ENCODE data around the gene SNAP29. TPM values are rescaled to one million over a fixed set of nuclear protein-coding genes. Genes with fewer than 3 reads are reported as not detected.

The SNAP29 gene
- total and polyA plus RNA-seq, 2 experiments from 2014 or later: 8.2 to 22.9 TPM

- TF ChIP-seq, protein P1, sequence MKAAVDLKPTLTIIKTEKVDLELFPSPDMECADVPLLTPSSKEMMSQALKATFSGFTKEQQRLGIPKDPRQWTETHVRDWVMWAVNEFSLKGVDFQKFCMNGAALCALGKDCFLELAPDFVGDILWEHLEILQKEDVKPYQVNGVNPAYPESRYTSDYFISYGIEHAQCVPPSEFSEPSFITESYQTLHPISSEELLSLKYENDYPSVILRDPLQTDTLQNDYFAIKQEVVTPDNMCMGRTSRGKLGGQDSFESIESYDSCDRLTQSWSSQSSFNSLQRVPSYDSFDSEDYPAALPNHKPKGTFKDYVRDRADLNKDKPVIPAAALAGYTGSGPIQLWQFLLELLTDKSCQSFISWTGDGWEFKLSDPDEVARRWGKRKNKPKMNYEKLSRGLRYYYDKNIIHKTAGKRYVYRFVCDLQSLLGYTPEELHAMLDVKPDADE (IDR thresholded peaks at IDR 0.05): no peak
- no peak for TF ChIP-seq ZNF114 (CRISPR knock-in tag; IDR thresholded peaks at IDR 0.05)
- no peak for TF ChIP-seq JUNB (IDR thresholded peaks at IDR 0.05; ENCODE audit: unreplicated experiment)
- TF ChIP-seq NANOG (IDR thresholded peaks at IDR 0.05; ENCODE audit: borderline replicate concordance): no peak
- no peak for TF ChIP-seq EZH2 (IDR thresholded peaks at IDR 0.05; ENCODE audit: low read depth, unreplicated experiment)
Observed at GRCh38 chr22:20922141-20922751, 63.4 kb downstream of the SNAP29 start (continued).

DNA sequence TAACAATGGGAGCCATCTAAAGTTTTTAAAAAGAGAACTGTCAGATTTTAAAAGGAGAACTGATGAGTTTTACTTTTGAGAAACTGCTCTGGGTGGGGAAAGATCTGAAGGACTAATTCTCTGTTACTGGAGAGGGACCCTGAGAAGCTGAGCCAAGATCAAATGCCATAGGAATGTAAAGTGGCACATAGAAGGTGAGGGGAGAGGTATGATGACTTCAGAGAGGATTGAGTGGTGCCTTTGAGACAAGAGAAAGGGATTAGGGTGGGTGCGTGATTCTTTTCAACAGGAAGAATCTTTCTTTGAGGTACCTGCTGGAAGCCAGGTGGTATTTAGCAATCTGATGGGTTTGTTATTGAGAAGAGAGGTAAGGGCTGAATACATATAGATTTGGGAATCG is 67.4 kb downstream of the SNAP29 start:
- DNase-seq (ENCODE audit: low spot score) (peak; percentile 24), ATAC-seq (peak; percentile 52)
- H3K36me3 ChIP-seq (ENCODE audit: insufficient read depth): no peaks in the 10 kb centered on the region
- peak overlapping the region; percentile 2; the same call in 1 of the 2 replicates for H3K4me3 ChIP-seq
- H3K27ac ChIP-seq (ENCODE audit: low read depth): peak overlapping the region; percentile 29
- peaks cover 42% of the 10 kb centered on the region for H3K4me1 ChIP-seq (ENCODE audit: insufficient read depth)
- Mint-ChIP-seq H3K4me1 (peaks cover 33% of the 10 kb centered on the region), H3K4me3 (0 out of 3 replicates have a peak overlapping the region, but pooled peaks have one; percentile 0), H3K9me3 (no peaks in the 10 kb centered on the region), H3K27ac (peak overlapping the region; percentile 44), H3K36me3 (ENCODE audit: low read depth) (peaks cover 20% of the 10 kb centered on the region), H3K27me3 (ENCODE audit: insufficient read depth, low read depth, poor library complexity) (peaks cover 4% of the 10 kb centered on the region)
- H3F3A ChIP-seq (replicated peaks; ENCODE audit: low read depth): no peaks in the 10 kb centered on the region; the same call in 1 of the 2 replicates
- H4K20me1 ChIP-seq (replicated peaks; ENCODE audit: insufficient read depth): peaks cover 99% of the 10 kb centered on the region
- peak overlapping the region; percentile 66 for H3K4me2 ChIP-seq
- H2AFZ ChIP-seq: no peak overlapping the region
- H3K79me2 ChIP-seq (replicated peaks; ENCODE audit: insufficient read depth): peaks cover 100% of the 10 kb centered on the region
- no peaks in the 10 kb centered on the region for H3K27me3 ChIP-seq (ENCODE audit: insufficient read depth)
- no peaks in the 10 kb centered on the region for H3K9me2 ChIP-seq (ENCODE audit: insufficient read depth)
- TF ChIP-seq POLR2AphosphoS5 (IDR thresholded peaks at IDR 0.05; ENCODE audit: low read depth) (no peak), EZH2phosphoT487 (IDR thresholded peaks at IDR 0.05; ENCODE audit: unreplicated experiment) (no peak), REST (IDR thresholded peaks at IDR 0.05; ENCODE audit: unreplicated experiment) (no peak), EZH2 (IDR thresholded peaks at IDR 0.05; ENCODE audit: low read depth, unreplicated experiment) (no peak), CREB1 (CRISPR knock-in tag; IDR thresholded peaks at IDR 0.05; ENCODE audit: low read depth) (no peak), ZNF462 (CRISPR knock-in tag; IDR thresholded peaks at IDR 0.05) (no peak), ZNF331 (CRISPR knock-in tag; IDR thresholded peaks at IDR 0.05; ENCODE audit: low read depth) (no peak), STAT1 (IDR thresholded peaks at IDR 0.05; ENCODE audit: unreplicated experiment) (no peak)
- TF ChIP-seq, protein P2, sequence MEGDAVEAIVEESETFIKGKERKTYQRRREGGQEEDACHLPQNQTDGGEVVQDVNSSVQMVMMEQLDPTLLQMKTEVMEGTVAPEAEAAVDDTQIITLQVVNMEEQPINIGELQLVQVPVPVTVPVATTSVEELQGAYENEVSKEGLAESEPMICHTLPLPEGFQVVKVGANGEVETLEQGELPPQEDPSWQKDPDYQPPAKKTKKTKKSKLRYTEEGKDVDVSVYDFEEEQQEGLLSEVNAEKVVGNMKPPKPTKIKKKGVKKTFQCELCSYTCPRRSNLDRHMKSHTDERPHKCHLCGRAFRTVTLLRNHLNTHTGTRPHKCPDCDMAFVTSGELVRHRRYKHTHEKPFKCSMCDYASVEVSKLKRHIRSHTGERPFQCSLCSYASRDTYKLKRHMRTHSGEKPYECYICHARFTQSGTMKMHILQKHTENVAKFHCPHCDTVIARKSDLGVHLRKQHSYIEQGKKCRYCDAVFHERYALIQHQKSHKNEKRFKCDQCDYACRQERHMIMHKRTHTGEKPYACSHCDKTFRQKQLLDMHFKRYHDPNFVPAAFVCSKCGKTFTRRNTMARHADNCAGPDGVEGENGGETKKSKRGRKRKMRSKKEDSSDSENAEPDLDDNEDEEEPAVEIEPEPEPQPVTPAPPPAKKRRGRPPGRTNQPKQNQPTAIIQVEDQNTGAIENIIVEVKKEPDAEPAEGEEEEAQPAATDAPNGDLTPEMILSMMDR (conservative IDR thresholded peaks at IDR 0.05; ENCODE audit: low read depth in 2 of 2): no peak

Measured in GM23338 (cell line).